Skeletal muscle satellite cell (primary cell): ENCODE measurements around the gene APOBEC3H.

Experiments
- H3K27me3 ChIP-seq: 2 replicates; pipeline ENCODE4 v1.7.0; 2013; ENCODE audit warnings: low read length; ENCODE audit not compliant: control insufficient read depth, insufficient read depth
- H3K36me3 ChIP-seq: 2 replicates; pipeline ENCODE4 v1.7.0; 2013; ENCODE audit warnings: mild to moderate bottlenecking, control low read depth, low read length; ENCODE audit not compliant: insufficient read depth
- H3K4me1 ChIP-seq: 2 replicates; pipeline ENCODE4 v1.7.0; 2013; ENCODE audit warnings: low read length; ENCODE audit not compliant: control insufficient read depth, insufficient read depth
- H3K4me2 ChIP-seq: 2 replicates; pipeline ENCODE4 v1.7.0; 2013; ENCODE audit warnings: mild to moderate bottlenecking, low read length
- H3K4me3 ChIP-seq: 2 replicates; pipeline ENCODE4 v1.7.0; 2013; ENCODE audit warnings: low read length
- H3K9ac ChIP-seq: 2 replicates; pipeline ENCODE4 v1.7.0; 2013; ENCODE audit warnings: mild to moderate bottlenecking, low read depth, low read length, moderate library complexity
- H3K9me3 ChIP-seq: replicated peaks from 2 replicates; pipeline ENCODE4 v1.7.0; 2013; ENCODE audit warnings: mild to moderate bottlenecking, control low read depth, low read length

Gene APOBEC3H

DNA sequence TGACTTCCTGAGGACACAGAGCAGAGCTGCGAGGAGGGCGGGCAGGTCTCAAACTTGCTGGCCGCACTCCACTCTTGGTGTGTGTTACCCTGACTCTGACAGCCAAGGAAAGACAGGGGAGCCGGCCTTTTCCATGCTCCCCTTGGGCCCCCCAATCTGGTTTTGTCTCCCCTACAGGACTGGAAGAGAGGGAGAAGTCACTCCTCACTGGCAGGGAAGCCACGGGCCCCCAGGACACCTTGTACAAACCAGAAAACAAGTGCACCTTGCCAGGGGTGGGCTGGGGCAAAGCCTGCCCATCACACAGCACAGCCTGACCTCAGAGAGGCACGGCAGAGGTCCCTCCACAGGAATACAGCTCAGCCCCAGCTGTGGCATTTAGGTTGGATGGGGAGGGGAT is 35.2 kb downstream of the APOBEC3H start:
- Histone ChIP-seq H3K9ac (no peak overlapping the region), H3K4me2 (no peak overlapping the region), H3K4me3 (no peak overlapping the region), H3K9me3 (no peaks in the 10 kb centered on the region), H3K4me1 (peaks cover 16% of the 10 kb centered on the region), H3K27me3 (peaks cover 6% of the 10 kb centered on the region), H3K36me3 (no peaks in the 10 kb centered on the region)

DNA sequence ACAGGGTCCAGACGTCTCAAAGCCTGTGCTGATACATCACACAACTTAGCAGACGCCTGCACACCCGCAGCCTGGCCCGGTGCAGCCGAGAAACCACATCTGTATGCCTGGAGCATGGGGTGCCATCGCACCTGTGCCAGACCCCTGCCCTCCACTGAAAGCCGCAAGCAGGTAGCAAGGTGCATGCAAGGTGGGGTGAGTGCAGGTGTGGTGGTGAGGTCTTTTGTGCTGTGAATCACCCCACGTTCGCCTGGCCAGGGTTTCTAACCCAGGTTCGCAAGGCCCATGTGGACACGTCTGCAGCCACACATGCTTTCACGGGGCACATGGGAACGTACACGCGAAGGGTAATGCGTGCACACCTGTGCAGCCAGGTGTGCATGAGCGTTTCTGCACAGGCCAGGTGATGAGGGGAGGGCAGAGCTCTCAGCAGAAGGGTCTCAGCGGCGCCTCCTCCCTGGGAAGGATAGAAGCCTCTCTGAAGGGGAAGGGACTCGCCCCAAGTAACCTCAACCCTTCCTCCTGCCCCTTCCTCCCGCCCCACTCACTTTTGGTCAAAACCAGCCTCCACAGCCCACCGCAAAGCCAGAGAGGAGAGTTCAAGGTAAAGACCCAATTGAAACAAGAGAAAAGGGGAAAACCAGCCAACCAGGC is 36.0 kb downstream of the APOBEC3H start:
- H3K27me3 ChIP-seq, result peaks cover 6% of the 10 kb centered on the region
- no peaks in the 10 kb centered on the region for H3K9me3 ChIP-seq
- no peak overlapping the region for H3K4me2 ChIP-seq
- H3K9ac ChIP-seq, result no peak overlapping the region
- no peak overlapping the region for H3K4me3 ChIP-seq
- peaks cover 16% of the 10 kb centered on the region for H3K4me1 ChIP-seq
- no peaks in the 10 kb centered on the region for H3K36me3 ChIP-seq

DNA sequence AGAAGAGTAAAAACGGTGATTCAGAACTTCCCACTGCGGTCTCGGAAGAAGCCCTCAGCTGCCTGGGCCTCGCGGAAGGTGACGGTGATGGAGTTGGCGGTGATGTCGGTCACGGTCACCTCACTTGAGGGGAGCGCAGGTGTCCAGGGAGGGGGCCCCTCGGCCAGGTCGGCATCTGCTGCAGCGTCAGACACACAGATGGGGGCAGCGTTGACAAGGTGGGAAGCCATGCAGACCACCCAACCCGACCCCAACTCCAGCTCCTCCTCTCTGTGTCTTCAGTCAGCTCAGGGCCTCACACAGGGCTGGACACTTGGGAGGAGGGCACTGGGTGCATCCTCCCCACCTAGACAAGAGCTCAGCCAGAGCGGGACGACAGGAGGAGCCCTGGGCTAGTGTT is 36.8 kb downstream of the APOBEC3H start:
- H3K36me3 ChIP-seq, result no peaks in the 10 kb centered on the region
- H3K4me2 ChIP-seq, result no peak overlapping the region
- no peaks in the 10 kb centered on the region for H3K9me3 ChIP-seq
- H3K4me3 ChIP-seq, result no peak overlapping the region
- peaks cover 16% of the 10 kb centered on the region for H3K4me1 ChIP-seq
- peaks cover 3% of the 10 kb centered on the region for H3K27me3 ChIP-seq
- no peak overlapping the region for H3K9ac ChIP-seq

DNA sequence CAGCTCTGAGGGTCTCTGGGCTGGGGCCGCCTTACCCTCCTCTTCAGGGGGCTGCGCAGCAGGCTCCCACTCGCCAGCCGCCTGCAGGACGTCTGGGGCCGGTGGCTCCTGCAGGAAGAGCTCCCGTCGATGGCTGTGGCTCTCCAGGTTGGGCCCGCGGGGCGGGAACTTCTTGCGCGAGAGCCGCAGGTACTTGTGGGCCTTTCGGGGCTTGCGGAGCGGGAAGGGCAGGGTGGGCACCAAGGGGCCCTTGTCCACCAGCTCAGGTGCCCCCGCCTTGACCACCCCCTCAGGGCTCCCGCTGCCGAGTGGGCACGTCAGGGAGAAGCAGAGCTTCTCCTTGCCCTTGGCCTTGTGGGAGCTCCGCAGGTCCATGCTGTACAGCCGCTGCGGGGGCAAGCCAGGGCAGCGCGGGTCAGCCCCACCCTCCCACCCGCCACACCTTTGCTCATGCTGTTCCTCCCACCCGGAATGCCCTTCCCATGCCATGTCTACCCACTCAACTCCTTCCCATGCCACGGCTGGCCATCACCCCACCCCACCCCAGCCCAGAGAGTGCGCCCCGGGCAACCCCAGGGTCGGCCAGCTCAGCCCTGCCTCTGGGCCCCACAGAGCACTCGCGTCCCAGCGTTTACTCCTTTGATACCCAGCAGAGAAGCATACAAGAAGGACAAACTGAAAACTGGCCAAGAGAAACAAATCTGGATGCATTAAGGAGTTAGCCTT is 37.5 kb downstream of the APOBEC3H start:
- H3K4me3 ChIP-seq, result no peak overlapping the region
- H3K36me3 ChIP-seq, result no peaks in the 10 kb centered on the region
- peaks cover 16% of the 10 kb centered on the region for H3K4me1 ChIP-seq
- H3K27me3 ChIP-seq, result peaks cover 3% of the 10 kb centered on the region
- no peaks in the 10 kb centered on the region for H3K9me3 ChIP-seq
- H3K4me2 ChIP-seq, result no peak overlapping the region
- no peak overlapping the region for H3K9ac ChIP-seq

DNA sequence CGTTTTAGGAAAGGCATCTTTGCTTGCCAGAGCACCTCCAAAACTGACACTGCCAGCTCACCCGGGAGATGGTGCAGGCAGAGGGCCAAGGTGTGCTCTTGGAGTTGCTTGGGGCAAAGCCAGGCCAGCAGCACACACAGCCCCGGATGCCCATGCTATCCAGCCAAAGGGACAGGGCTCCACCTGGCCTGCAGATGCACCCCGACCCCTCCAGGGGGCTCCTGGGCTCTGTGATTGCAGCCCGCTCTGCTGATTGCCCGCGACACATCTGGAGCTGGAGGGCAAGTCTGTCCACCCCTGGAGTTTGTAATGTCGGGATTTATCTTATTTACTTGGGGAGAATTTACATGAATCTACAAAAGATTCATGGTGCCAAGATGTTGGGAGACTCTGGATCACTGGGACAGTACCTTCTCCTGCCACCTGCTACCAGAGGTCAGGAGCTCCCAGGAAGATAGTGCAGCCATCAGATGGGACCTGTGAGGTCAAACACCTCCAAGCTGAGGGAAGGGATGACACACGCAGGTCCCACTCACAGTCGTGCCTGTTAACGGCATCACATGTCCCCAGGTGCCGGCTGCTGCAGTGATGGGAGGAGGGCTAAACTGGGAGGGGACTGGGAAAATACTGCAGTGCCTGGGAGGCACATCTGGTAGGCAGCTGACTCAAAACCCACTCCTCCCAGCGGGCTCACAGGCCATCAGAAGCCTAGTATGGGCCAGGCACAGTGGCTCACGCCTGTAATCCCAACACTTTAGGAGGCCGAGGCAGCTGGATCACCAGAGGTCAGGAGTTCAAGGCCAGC is 38.2 kb downstream of the APOBEC3H start:
- no peaks in the 10 kb centered on the region for H3K27me3 ChIP-seq
- H3K36me3 ChIP-seq, result no peaks in the 10 kb centered on the region
- H3K4me2 ChIP-seq, result no peak overlapping the region
- no peaks in the 10 kb centered on the region for H3K9me3 ChIP-seq
- peaks cover 16% of the 10 kb centered on the region for H3K4me1 ChIP-seq
- H3K9ac ChIP-seq, result no peak overlapping the region
- no peak overlapping the region for H3K4me3 ChIP-seq

DNA sequence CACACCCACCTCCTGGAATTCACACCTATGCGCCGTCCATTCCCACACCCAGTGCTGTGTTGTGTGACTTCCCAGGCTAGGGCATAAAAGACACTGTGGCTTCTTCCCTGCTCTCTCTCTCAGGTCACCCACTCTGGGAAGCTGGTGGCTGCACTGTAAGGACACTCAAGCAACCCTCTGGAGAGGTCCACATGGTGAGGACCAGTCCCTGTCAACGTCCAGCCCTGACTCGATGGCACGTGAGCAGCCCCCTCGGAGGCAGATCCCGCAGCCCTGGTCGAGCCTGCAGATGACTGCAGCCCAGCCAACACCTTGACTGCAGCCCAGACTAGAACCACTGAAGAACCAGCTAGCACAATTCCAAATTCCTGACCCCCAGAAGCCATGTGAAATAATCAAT is 39.3 kb downstream of the APOBEC3H start:
- Histone ChIP-seq H3K4me2 (no peak overlapping the region), H3K4me3 (no peak overlapping the region), H3K27me3 (no peaks in the 10 kb centered on the region), H3K9ac (no peak overlapping the region), H3K9me3 (no peaks in the 10 kb centered on the region), H3K4me1 (peaks cover 6% of the 10 kb centered on the region), H3K36me3 (no peaks in the 10 kb centered on the region)

DNA sequence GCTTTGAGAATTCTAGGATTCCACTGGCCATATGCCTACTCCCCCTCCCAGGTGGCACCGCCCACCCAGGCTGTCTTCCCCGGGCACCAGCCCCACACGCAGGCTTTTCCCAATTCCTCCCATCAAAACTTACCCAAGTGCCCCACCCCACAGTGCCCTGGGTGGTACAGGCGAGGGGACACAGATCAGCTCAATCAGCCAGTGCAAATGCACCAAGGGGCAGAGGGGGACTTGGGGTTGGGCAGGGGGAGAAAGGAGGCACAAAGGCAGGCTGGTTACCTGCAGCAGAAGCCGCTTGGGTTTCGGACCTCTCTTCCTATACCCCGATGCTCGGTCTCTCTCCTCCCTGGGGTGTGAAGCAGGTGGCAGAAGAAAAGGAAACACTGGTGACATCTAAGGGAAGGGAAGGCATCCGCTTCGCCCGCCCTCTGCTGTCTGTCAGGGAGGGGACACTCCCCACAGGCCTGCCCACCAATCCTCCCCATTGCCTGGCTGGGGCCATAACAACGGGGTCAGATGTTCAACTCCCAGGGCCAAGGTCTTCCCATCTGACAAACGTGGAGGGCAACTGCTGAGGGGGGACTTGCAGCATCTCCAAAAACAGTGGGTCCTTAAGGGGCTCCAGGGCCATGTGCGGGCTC is 41.4 kb downstream of the APOBEC3H start:
- Histone ChIP-seq H3K4me3 (no peak overlapping the region), H3K36me3 (no peaks in the 10 kb centered on the region), H3K4me1 (no peaks in the 10 kb centered on the region), H3K9ac (no peak overlapping the region), H3K27me3 (no peaks in the 10 kb centered on the region), H3K4me2 (no peak overlapping the region), H3K9me3 (no peaks in the 10 kb centered on the region)

DNA sequence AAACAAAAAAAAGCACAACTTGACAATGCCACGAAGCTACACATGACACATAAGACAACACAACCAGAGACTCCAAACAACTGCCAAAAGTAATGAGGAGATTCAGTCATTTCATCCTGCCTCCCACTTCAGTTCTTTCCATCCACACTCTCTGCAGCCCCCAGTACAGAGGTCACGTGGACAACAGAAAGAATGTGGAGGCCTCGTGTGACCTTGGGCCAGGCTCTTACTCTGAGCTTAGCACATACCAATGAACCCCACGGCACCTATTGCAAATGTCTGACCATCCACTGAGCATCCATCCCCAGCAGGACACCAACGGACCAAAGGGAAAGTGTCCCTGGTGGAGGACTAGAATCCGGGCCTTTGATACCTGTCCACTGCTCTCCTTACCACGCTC is 42.9 kb downstream of the APOBEC3H start:
- Histone ChIP-seq H3K9ac (no peak overlapping the region), H3K4me1 (peaks cover 11% of the 10 kb centered on the region)

DNA sequence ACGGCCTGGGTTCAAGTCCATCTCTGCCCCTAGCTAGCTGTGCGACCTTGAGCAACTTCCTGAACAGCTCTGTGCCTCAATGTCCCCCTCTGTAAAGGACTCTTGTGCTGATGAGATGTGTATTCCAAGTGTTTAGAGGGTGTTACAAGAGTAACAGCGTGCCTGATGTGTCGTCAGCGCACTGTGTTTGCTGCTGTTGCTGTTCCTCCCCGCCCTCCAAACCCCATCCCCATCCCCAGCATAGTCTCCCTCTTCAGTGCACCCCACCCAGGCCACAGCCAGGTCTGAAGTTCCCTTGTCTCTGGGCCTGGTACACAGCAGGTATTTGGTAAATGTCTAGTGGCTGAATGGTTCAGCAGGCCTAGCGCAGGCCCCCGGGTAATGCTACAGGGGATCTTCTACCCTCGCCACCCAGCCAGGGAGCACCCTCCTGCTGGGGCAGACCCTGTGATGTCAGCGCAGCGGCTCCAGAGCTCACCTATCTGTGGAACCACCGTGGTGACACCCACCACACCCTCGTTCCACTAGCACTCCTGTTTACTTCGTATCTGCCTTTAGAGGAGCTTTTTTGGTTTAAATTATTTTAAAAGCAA is 45.1 kb downstream of the APOBEC3H start:
- no peak overlapping the region for H3K4me2 ChIP-seq
- H3K36me3 ChIP-seq, result no peaks in the 10 kb centered on the region
- H3K9ac ChIP-seq, result no peak overlapping the region
- H3K4me3 ChIP-seq, result no peak overlapping the region
- no peaks in the 10 kb centered on the region for H3K27me3 ChIP-seq
- H3K4me1 ChIP-seq, result peaks cover 19% of the 10 kb centered on the region
- no peaks in the 10 kb centered on the region for H3K9me3 ChIP-seq

More for the DNA sequence above, 42.9 kb downstream of the APOBEC3H start:
- no peak overlapping the region for H3K4me3 ChIP-seq
- H3K4me2 ChIP-seq, result no peak overlapping the region
- no peaks in the 10 kb centered on the region for H3K9me3 ChIP-seq
- no peaks in the 10 kb centered on the region for H3K36me3 ChIP-seq
- H3K27me3 ChIP-seq, result no peaks in the 10 kb centered on the region

DNA sequence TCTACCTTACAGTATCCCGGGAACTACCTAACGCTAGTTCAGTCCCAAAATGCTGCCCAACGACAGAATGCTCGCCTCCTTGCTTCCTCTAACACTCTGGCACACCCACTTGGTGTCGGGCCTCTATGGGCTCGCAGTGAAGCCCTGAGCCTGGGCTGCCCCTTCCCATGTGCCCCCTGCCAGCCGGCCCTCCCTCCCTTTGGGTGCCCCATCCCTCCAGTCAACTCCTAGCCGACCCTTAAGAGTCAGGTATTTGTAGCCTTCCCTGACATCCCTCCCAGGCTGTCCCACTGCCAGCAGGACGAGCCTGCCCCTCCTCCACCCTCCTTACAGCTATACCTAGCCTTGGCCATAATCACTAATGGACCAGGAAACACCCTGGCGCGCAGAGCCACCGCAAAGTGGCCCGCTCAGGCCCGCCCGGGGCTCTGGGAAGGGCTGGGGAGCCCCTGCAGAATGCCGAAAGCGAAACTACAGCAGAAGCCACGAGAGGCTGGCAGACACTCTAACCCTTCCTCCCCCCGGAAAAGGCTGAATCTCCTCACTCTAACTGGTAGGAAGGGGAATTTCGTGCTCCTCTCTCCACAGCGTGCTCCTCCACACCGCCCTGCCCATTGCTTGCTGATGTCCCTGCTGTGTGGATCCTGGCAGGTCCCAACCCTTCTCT is 47.2 kb downstream of the APOBEC3H start:
- H3K9me3 ChIP-seq, result no peaks in the 10 kb centered on the region
- H3K9ac ChIP-seq, result peak overlapping the region; percentile 86
- no peaks in the 10 kb centered on the region for H3K27me3 ChIP-seq
- H3K4me1 ChIP-seq, result peaks cover 19% of the 10 kb centered on the region
- no peaks in the 10 kb centered on the region for H3K36me3 ChIP-seq
- H3K4me3 ChIP-seq, result peak overlapping the region; percentile 98
- peak overlapping the region; percentile 100 for H3K4me2 ChIP-seq
